CMK (cell line): ENCODE results near the gene OTULIN.

ENCODE experiments used
- DNase-seq: peaks from one replicate; pipeline ENCODE4 v3.0.0-alpha.2; 2010; ENCODE audit warnings: low read depth

OTULIN gene

GRCh38 chr5:14668181-14668591 is 3.7 kb downstream of the OTULIN start:
- no peak for DNase-seq

- DNase-seq = no peak
These were observed 4.9 kb downstream of the OTULIN start for GRCh38 chr5:14669415-14669814.

DNA sequence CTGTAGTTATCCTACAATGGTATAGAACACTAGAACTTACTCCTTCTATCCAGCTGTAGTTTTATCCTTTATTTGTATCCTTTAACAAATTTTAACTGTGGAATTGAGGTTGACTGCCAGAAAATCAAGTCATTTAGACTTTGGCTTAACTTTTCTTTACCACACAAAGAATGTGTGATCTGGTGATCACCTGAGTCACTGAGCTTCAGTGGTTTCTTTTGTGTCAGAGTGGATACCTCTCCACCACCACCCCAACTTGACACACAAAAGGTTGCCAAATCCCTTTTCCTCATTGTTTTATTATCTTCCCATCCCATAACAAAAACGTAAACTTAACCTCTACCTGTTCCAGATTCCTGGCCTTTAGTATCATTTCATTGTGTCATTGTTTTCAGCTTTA is 5.5 kb downstream of the OTULIN start:
- no peak for DNase-seq

DNA sequence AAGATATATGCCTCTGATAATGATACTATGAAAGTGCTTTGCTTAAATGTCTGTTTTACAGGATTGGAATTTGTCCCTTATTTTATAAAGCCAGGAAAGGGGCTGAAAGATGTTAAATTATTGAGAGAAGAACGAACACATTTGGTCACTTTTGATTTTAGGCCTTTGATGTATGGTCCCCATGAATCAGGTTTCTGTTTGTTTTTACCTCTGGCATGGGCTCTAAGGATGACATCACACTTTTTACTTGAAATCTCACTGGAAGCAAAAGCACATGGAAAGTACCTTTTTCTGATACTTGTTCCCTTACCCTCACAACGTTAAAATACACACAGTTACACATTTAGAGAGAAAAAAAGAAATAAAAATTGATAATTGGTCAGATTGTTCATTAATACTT is 6.9 kb downstream of the OTULIN start:
- DNase-seq = no peak

DNA sequence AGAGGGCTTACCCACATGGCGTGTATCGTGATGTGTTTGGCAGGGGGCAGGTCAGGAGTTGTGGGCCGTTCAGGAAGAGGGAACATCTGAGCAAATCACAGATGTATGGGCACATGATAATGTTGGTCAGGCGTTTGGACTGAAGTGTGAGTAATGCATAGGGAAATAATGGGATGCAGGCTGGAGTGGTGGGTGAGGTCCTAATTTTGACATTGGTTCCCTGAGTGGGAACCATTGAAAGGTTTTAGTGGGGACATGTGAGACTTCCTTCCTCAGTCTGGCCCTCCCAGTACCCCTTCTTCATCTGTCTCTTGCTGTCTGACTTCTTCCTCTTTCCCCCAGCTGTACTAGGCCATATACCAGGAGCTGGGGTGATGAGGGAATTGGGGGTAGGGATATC is 7.6 kb downstream of the OTULIN start:
- no peak for DNase-seq

DNA sequence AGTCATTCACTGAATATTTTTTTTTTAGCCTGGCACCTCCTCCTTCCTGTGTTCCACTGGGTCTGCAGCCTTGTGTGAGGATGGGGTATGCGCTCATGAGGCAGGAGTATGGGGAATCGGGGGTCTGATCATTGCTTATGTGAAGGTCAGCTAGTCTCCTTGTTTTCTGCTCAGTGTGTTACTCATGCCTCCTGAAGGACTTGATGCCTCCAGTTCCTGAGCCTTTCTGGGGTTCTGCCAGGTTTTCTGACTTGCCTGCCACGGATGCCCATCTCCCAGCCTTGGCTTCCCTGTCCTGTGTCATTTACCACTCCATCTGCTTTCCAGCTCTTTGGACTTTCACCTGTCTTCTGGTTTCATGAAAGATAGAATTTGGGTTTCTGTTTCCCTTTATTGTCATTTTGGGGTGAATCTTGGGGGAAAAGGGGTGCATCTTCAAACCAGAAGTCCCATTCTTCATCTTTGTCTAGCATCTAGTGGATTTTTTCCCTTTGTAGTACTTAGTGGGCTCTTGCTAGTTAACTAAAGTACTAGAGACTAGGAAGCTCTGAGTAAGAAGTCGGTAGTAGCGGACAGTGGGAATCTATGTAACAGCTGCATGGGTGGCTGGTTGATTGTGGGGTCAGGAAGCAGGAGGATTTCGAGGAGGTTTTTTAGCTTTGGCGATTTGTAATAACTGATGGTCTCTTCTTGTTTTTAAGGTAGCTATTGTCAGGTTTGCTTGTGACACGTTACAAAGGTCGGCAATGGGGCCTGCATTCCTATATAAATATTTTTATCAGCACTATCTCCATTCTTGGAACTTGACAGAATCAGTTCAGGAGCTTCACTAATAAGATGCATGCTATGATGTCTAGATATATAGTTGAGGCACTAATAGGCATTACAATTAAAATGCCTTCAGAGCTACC is 8.2 kb downstream of the OTULIN start:
- no peak for DNase-seq

DNA sequence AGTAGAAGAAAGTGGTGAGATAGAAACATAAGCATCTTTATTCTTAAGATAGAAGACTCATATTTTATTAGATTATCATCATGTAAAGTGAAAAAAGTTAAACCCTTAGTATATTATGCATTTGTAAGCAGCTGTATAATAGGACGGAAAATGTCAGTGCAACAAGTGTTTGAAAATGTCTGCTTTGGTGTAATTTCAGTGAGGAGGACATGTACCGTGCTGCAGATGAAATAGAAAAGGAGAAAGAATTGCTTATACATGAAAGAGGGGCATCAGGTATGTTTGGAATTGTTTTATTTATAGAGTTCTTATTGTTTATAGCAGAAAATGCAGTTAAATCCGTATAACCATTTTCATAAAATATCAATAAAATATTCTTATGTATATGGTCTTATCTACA is 8.9 kb downstream of the OTULIN start:
- no peak for DNase-seq

- no peak for DNase-seq
These were observed 10.7 kb downstream of the OTULIN start for GRCh38 chr5:14674983-14675854.

GRCh38 chr5:14675865-14676300 is 11.4 kb downstream of the OTULIN start:
- peak; percentile 53 for DNase-seq

DNA sequence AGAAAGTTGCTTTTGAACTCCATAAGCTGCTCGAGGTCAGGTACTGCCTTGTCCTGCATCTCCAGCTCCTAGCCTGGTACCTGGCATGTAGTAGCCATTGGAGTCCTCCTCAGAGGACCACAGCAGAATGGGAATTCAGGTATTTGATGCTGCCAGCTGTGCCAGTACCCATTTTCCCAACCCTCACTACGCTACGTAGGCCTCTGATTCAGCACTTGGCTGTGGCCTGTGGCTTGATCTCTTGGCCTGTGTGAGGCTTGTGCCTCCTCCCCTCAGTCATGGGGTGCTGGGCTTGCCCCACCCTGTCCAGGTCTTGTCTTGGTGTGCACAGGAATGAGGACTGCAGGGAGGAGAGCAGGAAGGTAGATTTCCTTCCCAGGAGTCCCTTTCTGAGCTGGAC is 11.8 kb downstream of the OTULIN start:
- no peak for DNase-seq

DNA sequence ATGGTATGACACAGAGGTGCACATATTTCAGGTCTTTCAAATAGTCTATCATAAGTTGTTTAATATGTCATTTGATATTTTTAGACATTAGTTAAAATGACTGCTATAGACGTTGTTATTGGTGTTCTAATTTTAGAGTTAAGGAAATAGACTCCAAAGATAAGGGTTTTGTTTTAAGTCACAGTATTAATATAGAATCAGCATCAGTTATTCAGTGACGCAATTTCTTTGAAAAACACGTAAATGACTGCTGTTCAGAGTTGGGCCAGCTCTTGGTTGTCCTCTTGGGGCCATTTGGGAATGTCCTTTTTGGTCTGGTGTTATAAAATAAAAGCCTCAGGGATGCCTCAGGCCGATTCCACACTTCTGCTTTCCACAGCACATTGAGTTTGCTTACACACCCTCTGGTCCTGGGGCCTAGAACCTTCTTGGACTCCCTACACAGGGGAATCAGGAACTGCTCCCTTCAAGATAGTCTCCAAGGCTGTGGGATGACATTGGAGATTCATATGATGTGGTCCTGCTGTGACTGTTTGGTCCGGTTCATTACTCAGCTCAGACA is 14.3 kb downstream of the OTULIN start:
- no peak for DNase-seq

DNA sequence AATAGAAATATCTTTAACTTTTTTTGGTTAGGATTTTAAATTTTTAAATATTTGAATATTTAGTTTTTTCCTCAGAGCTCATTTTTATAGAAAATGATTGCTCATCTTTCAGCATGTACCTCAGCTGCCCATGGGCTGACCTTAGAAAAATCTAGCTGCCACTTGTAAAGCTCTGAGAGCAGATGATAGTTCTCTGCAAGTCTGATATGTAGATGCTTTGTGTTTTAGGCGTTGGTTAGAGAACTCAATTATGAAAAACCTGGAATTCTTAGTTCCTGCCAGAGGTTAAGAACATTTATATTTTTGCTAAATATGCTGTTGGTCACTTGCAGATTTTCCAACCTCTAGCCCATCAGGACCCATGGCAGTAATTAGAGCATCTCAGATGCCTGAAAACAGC is 15.1 kb downstream of the OTULIN start:
- no peak for DNase-seq

GRCh38 chr5:14681236-14681752 is 16.8 kb downstream of the OTULIN start:
- no peak for DNase-seq

DNA sequence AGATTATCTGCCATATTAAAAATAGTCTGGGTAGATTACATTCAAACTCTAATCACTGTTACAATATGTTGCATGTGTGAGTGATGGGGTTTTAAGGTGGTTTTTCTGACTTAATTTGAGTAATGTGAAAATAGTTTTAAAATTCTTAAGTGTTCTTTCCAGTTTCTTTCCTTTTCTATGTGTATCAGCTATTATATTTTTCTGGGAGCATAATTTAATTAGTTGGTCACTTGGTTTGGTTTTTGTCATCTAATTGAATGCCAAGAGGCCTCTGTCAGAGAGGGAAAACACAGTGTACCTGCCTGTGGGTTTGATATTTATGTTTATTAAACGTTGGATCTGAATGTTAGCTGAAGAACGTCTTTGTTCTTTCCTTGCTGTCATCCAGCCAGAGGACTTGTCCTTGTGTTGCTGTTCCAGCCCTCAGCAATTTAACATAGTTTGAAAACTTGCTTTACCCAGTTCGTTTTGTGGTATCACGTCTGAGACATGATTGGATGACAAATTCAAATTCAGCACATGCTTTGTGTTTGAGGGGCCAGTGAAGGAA is 19.5 kb downstream of the OTULIN start:
- DNase-seq = no peak

GRCh38 chr5:14684757-14685156 is 20.2 kb downstream of the OTULIN start:
- DNase-seq = no peak

- no peak for DNase-seq
These were observed 21.2 kb downstream of the OTULIN start for GRCh38 chr5:14685757-14686156.

DNA sequence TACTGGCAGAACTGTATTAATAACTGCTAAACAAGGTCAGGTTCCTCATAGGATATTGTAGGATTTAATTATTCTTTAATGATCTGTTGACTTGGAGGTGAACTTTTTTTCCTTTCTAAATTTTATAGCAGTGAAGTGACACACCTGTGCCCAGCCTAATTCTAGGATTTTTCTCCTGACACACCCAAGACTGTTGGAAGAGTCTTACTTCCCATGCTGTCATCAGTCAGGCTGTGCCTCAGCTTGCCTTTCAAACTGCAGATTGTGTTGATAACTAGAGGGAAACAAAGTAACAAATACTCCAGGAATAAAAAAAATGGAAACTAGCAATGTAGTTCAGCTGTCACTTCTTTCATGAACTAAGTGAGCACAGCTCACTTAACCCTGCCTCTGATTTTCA is 22.0 kb downstream of the OTULIN start:
- no peak for DNase-seq

DNA sequence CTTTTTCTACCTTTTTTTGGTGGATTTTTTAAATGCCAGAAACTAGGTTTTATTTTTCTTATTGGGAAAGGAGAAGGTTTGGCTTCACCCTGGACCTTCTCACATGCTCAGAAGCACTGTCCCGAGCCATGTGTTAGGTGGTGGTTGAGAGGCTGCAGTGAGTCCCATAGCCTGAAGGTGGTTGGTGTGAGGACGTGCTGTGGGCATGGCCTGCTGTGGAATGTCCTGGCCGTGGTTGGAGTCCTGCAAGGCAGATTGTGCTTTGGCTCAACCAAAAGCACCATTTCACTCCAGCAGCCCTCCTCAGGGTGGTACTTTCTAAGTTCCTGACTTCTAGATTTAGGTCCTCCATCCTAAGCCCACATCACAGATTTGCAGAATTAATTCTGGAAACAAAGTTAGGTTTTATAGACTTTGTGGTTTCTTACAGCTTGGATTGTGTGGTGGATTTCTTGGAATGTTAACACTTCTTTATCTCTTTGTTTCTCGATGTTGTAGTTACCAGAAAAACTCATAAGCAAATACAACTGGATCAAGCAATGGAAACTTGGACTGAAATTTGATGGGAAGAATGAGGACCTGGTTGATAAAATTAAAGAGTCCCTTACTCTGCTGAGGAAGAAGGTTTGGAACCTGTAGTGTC is 22.6 kb downstream of the OTULIN start:
- DNase-seq = no peak

- DNase-seq = no peak
These were observed 28.6 kb downstream of the OTULIN start for GRCh38 chr5:14693070-14693469.

- no peak for DNase-seq
These were observed 30.6 kb downstream of the OTULIN start for GRCh38 chr5:14695152-14695551.

GRCh38 chr5:14696057-14696456 is 31.5 kb downstream of the OTULIN start:
- DNase-seq = no peak

- no peak for DNase-seq
These were observed 32.3 kb downstream of the OTULIN start for GRCh38 chr5:14696851-14697250.
